ENCODE measurements around the gene GAB1. TPM values are rescaled to one million over a fixed set of nuclear protein-coding genes. Genes with fewer than 3 reads are reported as not detected.

Gene GAB1
- total and polyA plus RNA-seq, 2 of the 13 experiments (the other 11 are each of a cell fraction or from before 2014, with no cell fraction given), result 8.7 to 14.7 TPM

GRCh38 chr4:143335979-143336780 lies 496 bp upstream of the GAB1 start (continued):
- TF ChIP-seq ZHX1 (CRISPR knock-in tag; IDR thresholded peaks at IDR 0.05; ENCODE audit: low read depth) (no peak), HES4 (CRISPR knock-in tag; IDR thresholded peaks at IDR 0.05; ENCODE audit: borderline replicate concordance) (no peak), ZNF616 (CRISPR knock-in tag; IDR thresholded peaks at IDR 0.05; ENCODE audit: low read depth) (no peak), ISX (CRISPR knock-in tag; conservative IDR thresholded peaks at IDR 0.05) (no peak), THAP11 (CRISPR knock-in tag; IDR thresholded peaks at IDR 0.05) (peak; percentile 98), CCDC6 (CRISPR knock-in tag; IDR thresholded peaks at IDR 0.05) (peak; percentile 20; the same call in 1 of the 2 replicates), ZBTB7B (CRISPR knock-in tag; IDR thresholded peaks at IDR 0.05) (peak; percentile 76; the same call in 1 of the 2 replicates), BHLHE40 (IDR thresholded peaks at IDR 0.05; ENCODE audit: low read length) (no peak), ASH2L (IDR thresholded peaks at IDR 0.05; ENCODE audit: insufficient read length, low read depth, low read length) (peak; percentile 57), SMC3 (IDR thresholded peaks at IDR 0.05; ENCODE audit: low read length) (no peak), AGO1 (IDR thresholded peaks at IDR 0.05; ENCODE audit: low read depth, low read length, poor library complexity, severe bottlenecking) (no peak), ZNF564 (CRISPR knock-in tag; IDR thresholded peaks at IDR 0.05) (peak; percentile 23; the same call in 1 of the 2 replicates), CTCF (CRISPR knock-in tag; IDR thresholded peaks at IDR 0.05) (no peak), SNAPC4 (CRISPR knock-in tag; IDR thresholded peaks at IDR 0.05) (no peak), TEAD2 (CRISPR knock-in tag; IDR thresholded peaks at IDR 0.05) (no peak), DMAP1 (CRISPR knock-in tag; IDR thresholded peaks at IDR 0.05) (peak; percentile 44), ZNF891 (CRISPR knock-in tag; IDR thresholded peaks at IDR 0.05) (no peak)
